GM12801 (cell line): ENCODE measurements around the gene TNFRSF13B.

Experiments
- TF ChIP-seq, protein P1 (sequence below): IDR thresholded peaks from one replicate; pipeline ENCODE4 v1.5.1; 2011; ENCODE audit warnings: control low read depth; ENCODE audit not compliant: insufficient read length; ENCODE audit errors: extremely low read depth

TNFRSF13B gene

DNA sequence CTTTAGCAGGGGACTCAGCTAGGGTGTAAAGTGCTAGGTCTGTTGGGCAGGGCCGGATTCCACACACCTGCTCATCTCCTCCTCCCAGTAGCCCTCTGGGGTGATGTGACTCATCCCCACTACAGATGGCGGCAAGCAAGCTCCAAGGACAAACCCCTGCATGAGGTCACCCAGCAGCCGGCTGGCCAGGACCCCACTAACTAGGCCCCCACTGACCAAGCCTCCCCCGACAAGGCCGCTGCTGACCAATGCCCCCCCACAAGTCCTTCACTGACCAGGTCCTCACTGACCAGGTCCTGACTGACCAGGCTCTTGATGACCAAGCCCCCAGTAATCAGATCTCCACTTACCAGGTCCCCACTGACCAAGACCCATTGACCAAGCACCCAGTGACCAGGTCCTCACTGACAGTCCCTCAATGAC lies 36.7 kb downstream of the TNFRSF13B start:
- TF ChIP-seq, protein P1, sequence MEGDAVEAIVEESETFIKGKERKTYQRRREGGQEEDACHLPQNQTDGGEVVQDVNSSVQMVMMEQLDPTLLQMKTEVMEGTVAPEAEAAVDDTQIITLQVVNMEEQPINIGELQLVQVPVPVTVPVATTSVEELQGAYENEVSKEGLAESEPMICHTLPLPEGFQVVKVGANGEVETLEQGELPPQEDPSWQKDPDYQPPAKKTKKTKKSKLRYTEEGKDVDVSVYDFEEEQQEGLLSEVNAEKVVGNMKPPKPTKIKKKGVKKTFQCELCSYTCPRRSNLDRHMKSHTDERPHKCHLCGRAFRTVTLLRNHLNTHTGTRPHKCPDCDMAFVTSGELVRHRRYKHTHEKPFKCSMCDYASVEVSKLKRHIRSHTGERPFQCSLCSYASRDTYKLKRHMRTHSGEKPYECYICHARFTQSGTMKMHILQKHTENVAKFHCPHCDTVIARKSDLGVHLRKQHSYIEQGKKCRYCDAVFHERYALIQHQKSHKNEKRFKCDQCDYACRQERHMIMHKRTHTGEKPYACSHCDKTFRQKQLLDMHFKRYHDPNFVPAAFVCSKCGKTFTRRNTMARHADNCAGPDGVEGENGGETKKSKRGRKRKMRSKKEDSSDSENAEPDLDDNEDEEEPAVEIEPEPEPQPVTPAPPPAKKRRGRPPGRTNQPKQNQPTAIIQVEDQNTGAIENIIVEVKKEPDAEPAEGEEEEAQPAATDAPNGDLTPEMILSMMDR: no peak

DNA sequence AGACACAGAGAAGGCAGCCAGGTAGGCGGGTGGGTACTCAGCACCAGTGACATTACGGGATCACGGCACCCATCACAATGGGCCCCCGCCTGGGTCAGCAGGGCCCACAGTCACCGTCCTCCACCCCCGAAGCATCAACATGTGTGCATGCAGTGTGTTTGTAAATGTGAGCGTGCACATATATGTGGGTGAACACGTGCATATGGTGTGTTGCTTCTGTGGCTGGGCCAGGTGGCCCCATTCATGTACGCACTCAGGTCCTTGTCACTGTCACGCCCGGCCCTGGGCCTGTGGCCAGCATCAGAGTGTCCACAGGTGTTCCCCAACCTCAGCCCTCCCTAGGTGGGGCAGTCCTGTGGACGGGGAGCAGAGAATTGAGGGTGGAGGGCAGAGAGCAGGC lies 37.1 kb downstream of the TNFRSF13B start:
- TF ChIP-seq, protein P1: no peak

DNA sequence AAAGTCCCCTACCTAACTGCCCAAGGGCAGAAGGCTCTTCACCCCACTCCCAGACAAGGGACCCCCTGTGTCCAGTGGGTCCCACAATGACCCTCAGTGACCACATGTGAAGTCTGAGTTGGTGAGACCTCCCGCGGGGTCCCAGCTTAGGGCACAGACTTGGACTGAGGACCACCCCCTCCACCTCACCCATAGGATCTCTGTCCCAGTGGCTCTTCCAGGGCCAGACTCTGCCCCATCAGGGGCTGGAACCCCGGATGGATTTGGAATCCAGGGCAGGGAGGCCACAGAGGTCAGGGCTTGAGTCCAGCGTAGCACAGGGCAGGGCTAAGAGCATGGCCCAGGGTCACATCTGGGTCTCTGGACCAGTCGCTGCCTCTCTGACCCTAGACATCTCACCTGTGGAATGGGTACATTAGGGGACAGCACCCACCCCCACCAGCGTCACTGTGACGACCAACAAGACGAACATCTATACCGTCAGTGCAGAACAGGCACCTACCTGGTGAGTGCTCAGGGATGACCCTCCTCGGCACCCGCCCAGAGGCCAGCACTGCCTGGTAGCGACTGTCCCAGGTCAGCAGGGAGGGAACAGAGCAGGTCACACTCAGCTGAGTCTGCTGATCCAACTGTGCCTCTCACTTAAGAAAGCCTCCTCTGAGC lies 37.7 kb downstream of the TNFRSF13B start:
- TF ChIP-seq, protein P1: no peak

DNA sequence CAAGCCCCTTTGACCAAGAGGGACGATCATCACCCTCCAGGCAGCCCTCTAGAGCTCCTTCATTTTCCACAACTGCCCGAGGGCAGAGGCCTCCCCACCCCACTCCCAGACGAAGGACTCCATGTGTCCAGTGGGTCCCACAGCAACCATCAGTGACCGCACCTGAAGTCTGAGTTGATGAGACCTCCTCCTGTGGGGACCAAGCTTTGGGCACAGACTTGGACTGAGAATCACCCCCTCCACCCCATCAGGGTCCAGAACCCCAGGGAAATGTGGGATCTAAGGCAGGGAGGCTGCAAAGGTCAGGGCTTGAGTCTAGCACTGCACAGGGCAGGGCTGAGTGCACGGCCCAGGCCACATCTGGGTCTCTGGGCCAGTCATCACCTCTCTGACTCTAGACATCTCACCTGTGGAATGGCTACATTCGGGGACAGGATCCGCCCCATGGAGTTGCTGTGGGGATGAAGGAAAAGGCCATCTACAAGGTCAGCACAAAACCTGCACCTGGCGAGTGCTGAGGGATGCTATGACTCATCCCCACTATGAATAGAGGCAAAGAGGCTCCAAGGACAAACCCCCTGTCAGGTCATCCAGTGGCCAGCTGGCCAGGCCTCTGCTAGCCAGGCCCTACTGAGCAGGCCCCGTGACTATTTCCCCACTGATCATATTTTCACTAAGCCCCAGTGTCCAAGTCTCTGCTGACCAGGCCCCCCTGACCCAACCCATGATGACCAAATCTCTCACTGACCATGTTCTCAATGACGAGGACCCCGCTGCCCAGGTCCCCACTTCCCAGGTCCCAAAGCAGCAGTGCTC lies 38.4 kb downstream of the TNFRSF13B start:
- TF ChIP-seq, protein P1: no peak

DNA sequence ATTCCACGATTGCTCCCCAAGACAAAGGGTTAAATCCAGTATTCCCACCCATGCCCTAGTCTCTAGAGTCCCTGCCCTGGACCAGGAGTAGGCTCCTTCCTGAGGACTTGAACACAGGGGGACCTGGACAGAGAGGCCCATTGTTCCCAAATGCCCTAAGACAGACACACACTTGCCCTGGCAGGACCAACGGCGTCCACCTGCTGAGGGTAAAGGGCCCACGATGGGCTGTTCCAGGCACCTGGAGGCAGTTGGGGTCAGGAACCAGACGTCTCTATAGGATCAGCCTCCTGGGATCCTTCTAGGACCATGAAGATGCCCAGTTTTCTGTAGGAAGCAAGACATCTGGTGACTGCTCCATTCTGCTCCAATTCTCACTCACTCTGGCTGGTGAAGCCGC lies 39.3 kb downstream of the TNFRSF13B start:
- TF ChIP-seq, protein P1: no peak

DNA sequence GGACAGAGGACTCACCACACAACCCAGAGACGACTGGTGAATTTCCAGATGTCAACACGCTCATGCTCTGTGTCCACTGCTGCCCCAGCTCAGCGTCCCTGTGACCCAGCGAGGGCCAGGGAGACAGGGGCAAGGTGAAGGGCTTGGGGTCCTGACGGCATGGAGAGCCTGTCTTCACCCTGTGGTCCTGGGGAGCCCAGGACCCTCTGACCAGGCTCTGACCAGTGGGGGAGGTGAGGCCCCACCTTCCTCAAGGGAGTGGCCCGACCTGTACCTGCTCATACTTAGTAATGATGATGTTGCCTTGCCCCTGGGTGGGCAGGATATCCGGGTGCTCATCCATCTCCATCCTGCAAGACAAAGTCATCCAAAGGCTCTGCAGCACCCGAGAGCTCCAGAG lies 39.8 kb downstream of the TNFRSF13B start:
- TF ChIP-seq, protein P1: no peak

DNA sequence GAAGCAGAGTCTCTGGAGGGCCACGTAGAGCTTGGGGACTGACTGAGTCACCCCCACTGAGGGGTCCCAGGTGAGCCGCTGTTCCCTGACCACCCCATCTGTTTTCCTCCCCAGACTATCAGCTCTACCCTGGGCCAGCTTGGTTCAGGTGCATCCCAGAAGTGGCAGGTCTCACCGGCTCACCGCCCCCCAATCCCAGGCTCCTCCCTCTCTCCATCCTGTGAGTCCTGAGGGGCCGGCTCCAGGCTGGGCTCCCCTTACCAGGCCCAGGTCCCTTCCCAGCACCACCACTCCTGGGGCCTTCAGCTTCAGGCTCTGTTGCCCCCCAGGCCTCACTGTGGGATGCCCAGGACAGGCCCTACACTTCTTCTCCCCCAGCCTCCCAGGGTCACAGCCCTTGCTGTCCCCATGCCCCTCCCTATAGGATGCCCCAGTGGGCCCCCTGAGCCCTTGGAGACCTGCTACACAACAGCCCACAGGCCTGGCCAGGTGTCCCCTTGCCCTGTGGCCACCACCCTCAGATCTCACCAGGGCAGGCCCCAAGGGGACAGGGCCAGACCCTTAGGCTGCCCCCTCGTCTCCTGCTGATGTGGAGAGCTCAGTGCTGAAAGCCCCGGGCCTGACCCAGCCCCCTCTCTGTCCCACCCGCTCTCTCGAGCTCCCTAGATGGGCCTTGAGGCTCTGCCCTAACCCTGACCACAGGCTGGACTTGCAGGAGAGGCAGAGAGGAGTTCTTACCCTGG lies 40.4 kb downstream of the TNFRSF13B start:
- TF ChIP-seq, protein P1: no peak
